Aorta (tissue), 5 donors: ENCODE results near the gene TMEM33. TPM values are rescaled to one million over a fixed set of nuclear protein-coding genes. Genes with fewer than 3 reads are reported as not detected.

Experiments
- ATAC-seq: fragments of 200-7000 bp; cut with Tn5 transposase; one replicate; pipeline ENCODE4 v1.9.1; 2022; ENCODE audit warnings: moderate library complexity; ENCODE audit not compliant: low FRiP score
- DNase-seq, 2 donors: peaks; one replicate each; pipeline ENCODE4 v3.0.0-alpha.2; 2020
- H3K27ac ChIP-seq, 2 donors: one replicate each; pipeline ENCODE4 v1.5.1; 2013; ENCODE audit warnings: low read length in 2 of 2, mild to moderate bottlenecking in 2 of 2, moderate library complexity in 2 of 2, control low read depth in 1 of 2, inconsistent platforms in 1 of 2, low read depth in 1 of 2
- H3K27me3 ChIP-seq, 2 donors: one replicate each; pipeline ENCODE4 v1.6.1; 2013; ENCODE audit warnings: control low read depth in 1 of 2, low read length in 1 of 2, mild to moderate bottlenecking in 1 of 2, moderate library complexity in 1 of 2; ENCODE audit not compliant: insufficient read depth in 2 of 2, control insufficient read depth in 1 of 2
- H3K36me3 ChIP-seq, 2 donors: one replicate each; pipeline ENCODE4 v1.6.1; 2013; ENCODE audit warnings: control low read depth in 1 of 2, low read length in 1 of 2, mild to moderate bottlenecking in 1 of 2; ENCODE audit not compliant: insufficient read depth in 2 of 2, control insufficient read depth in 1 of 2
- H3K4me1 ChIP-seq, 2 donors: one replicate each; pipeline ENCODE4 v1.6.1; 2013; ENCODE audit warnings: low read length in 2 of 2, control low read depth in 1 of 2, mild to moderate bottlenecking in 1 of 2, moderate library complexity in 1 of 2; ENCODE audit not compliant: insufficient read depth in 2 of 2, control insufficient read depth in 1 of 2
- H3K4me3 ChIP-seq, 2 donors: one replicate each; pipeline ENCODE4 v1.5.1; 2013; ENCODE audit warnings: low read length in 2 of 2, control low read depth in 1 of 2, mild to moderate bottlenecking in 1 of 2
- H3K9me3 ChIP-seq: one replicate; pipeline ENCODE4 v1.6.1; 2013; ENCODE audit warnings: mild to moderate bottlenecking, low read length; ENCODE audit not compliant: control insufficient read depth
- WGBS, 2 donors: extraction: QIAGEN DNeasy Blood & Tissue Kit; methylation state at CpG; one replicate each; pipeline ENCODE4 v1.1.7; 2013; 5-methylcytosine and 5-hydroxymethylcytosine counted together
- intact Hi-C, 2 donors: fragments of 100-400 bp; cut with DNase I; formaldehyde crosslinking; loops; one replicate each; pipeline versions ENCODE4 v1.14.2 to v1.15.0; 2022
- long read RNA-seq, 2 donors: library from polyadenylated mRNA; unstranded; transcript quantifications; one replicate each; pipeline ENCODE4 v2.0.0, GENCODE V29; 2020 to 2021
- polyA plus RNA-seq, 2 donors: library from polyadenylated mRNA; stranded (reverse); fragments of 200-250 nt; gene quantifications; one replicate each; pipeline ENCODE4 v1.2.3, GENCODE V29; 2013
- total RNA-seq, 2 donors: library from RNA; stranded (reverse); fragmentation: NEBNext Ultra II Directional; extraction: Animal tissue kit (Norgen Biotek cat#: 25700); gene quantifications; one replicate each; pipeline ENCODE4 v1.2.1, GENCODE V29; 2021
- donor health status: healthy with polysubstance abuse.
- donor health status: Bipolar disorder and iron deficiency.
- donor health status: DM: no; HTN: no; CAD: no.
- donor health status: DM: no; HTN: no; CAD: no.
- donor health status: DM: yes; HTN: yes; CAD: no.

The TMEM33 gene, protein sequence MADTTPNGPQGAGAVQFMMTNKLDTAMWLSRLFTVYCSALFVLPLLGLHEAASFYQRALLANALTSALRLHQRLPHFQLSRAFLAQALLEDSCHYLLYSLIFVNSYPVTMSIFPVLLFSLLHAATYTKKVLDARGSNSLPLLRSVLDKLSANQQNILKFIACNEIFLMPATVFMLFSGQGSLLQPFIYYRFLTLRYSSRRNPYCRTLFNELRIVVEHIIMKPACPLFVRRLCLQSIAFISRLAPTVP
- 10 to 100 TPM; 28.0 to 33.9 TPM for total RNA-seq
- 1 to 10 TPM; 5.5 to 6.1 TPM for polyA plus RNA-seq
- long read RNA-seq, donor 1, full-length matches to known transcripts, result 14 of 28 reads
- long read RNA-seq, donor 1, partial matches to known transcripts, result 3 of 28 reads
- long read RNA-seq, donor 1, other reads (novel, unspliced or antisense), result 11 of 28 reads
- long read RNA-seq, donor 2, full-length matches to known transcripts, result 5 of 9 reads
- long read RNA-seq, donor 2, partial matches to known transcripts, result 0 of 9 reads
- long read RNA-seq, donor 2, other reads (novel, unspliced or antisense), result 4 of 9 reads

DNA sequence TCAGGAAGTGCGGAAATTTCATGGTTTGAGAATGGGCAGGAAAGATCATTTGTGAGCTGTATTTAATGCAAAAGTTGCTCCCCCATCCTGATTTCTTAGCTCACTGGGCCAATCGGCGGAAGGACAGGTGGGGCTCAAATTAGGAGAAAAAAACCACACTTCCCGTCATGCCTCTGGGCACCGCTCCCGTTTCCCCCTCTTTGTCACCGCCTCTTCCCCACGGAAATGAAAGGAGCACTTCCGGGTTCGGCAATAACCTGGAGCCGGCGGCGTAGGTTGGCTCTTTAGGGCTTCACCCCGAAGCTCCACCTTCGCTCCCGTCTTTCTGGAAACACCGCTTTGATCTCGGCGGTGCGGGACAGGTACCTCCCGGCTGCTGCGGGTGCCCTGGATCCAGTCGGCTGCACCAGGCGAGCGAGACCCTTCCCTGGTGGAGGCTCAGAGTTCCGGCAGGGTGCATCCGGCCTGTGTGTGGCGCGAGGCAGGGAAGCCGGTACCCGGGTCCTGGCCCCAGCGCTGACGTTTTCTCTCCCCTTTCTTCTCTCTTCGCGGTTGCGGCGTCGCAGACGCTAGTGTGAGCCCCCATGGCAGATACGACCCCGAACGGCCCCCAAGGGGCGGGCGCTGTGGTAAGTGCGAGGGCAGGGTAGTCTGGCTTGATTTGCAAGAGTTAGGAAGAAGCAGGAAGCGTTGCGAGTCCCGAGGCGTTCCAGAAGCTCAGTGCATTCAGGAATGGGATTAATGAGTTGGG, at the start of gene TMEM33:
Gene TMEM33 (plus strand): TSS at position 529 of the 751 bp plus-strand sequence. CDS start 56 bp downstream, at position 585.
- peak; percentile 93 for ATAC-seq

DNA sequence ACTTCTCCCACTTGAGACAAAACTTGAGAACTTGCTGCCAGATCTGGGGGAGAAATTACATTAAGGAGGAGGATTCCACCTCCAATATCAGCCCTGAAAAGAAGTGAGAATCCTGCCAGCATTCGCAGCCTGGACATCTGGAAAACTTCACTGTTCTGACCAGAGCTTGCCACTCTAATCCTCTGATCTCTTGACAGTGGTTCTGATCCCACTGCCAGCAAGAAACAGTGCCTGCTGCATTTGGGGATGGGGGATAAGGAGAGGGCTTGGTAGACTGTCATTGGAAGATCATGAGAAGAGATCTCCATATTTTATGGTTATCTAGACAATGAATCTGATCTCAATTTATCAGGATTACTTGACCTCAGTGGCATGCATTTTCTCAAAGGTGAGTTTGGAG, 49.8 kb upstream of the TMEM33 start:
- no peaks in the 10 kb centered on the region for H3K36me3 ChIP-seq
- ATAC-seq (no peak), DNase-seq (no peak)
- H3K4me3 ChIP-seq, result no peak overlapping the region
- H3K27me3 ChIP-seq, result no peaks in the 10 kb centered on the region
- H3K9me3 ChIP-seq, result no peaks in the 10 kb centered on the region
- no peak overlapping the region for H3K27ac ChIP-seq
- no peaks in the 10 kb centered on the region for H3K4me1 ChIP-seq
- intact Hi-C loops, result loop anchor here in 1 of 2 donors (2.0 to 5.0 kb wide), 2 partner anchors 193 to 605 kb away; no protein-coding TSS in a partner anchor
- 73 to 84% methylated on average over 1 of the region's 1 CpG for WGBS, 2 donors

More for the DNA sequence above, at the start of gene TMEM33:
- 1% methylated on average over 45 to 49 of the region's 49 CpGs for WGBS, 2 donors
- H3K36me3 ChIP-seq, result peaks cover 0 to 2% of the 10 kb centered on the region in 2 donors
- H3K4me3 ChIP-seq, result peak within 1 kb of the TSS; percentile 39 to 67
- H3K27ac ChIP-seq, result peak within 1 kb of the TSS in 1 of 2 donors; percentile 53
- no peaks in the 10 kb centered on the region for H3K9me3 ChIP-seq
- peaks cover 0 to 3% of the 10 kb centered on the region in 2 donors for H3K4me1 ChIP-seq
- peak; percentile 90 to 94 for DNase-seq
- intact Hi-C loops, result loop anchor here in 1 of 2 donors (2.0 kb wide), 1 partner anchor 56 kb away; the partner anchor contains the start of gene SLC30A9
- H3K27me3 ChIP-seq, result no peaks in the 10 kb centered on the region

DNA sequence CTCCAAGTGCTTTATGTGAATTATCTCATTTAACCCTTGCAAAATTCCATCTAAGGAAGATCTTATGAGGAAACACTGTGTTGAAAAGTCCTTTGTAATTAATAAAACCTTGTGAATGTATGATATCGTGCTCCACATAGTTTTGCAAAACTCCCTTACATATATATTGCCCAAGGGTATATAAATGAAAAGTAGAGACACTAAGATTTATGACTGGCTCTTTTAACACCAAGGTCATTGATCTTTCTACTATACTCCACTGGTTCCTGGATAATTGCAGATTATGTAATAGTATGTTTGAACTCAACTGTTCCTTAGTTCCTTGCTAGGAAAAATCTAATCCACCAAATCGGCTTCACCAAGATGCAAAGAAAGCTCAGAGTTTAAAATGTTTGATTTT, 48.0 kb upstream of the TMEM33 start:
- WGBS, 2 donors, result 57 to 67% methylated on average over 2 of the region's 2 CpGs
- no peaks in the 10 kb centered on the region for H3K27me3 ChIP-seq
- intact Hi-C loops, result loop anchor here in 1 of 2 donors (5.0 kb wide), 1 partner anchor 195 kb away; no protein-coding TSS in a partner anchor
- ATAC-seq (no peak), DNase-seq (no peak)
- H3K4me3 ChIP-seq, result no peak overlapping the region
- H3K4me1 ChIP-seq, result no peaks in the 10 kb centered on the region
- no peak overlapping the region for H3K27ac ChIP-seq
- no peaks in the 10 kb centered on the region for H3K9me3 ChIP-seq
- H3K36me3 ChIP-seq, result no peaks in the 10 kb centered on the region

DNA sequence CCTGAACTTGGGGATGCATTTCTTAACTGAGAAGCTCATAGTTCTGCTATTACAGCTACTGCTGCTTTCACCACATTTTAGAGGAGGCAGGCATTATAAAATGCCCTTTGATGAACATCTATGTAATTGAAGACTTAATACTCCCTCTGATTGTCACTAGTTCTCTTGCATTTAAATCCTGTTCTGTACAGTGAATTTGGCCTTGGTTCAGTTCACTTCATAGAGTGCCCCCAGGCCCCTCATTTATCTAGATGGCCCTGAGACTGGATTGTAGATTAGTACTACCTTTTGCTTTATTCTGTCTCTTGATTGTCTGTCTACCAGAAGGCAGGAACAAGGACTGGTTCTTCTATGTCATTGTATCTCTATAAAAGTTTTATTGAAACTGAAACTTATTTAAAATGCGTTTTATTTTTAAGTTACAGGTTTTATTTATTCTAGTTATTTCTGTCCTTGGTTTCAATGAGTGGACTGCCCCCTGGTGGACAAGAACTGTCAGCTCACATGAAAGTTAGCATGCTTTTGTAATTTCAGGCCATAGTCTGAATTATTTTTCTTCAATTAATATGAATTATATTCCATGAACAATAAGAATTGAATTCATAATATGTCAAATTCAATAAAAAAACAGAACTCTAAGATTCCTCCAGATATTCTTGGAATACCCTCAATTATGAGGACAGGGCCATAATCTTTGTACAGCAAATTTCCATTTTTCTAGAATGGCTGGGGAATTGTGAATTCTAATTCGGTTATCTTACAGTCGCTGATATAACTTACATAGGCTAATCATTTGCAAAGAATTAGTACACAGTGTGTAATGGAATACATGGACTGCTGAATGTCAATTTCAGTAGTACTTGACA, 47.2 kb upstream of the TMEM33 start:
- intact Hi-C loops, result loop anchor here (2.0 to 5.0 kb wide), 2 partner anchors 196 to 607 kb away; no protein-coding TSS in a partner anchor
- no peaks in the 10 kb centered on the region for H3K27me3 ChIP-seq
- ATAC-seq, result no peak
- no peak overlapping the region for H3K27ac ChIP-seq
- H3K4me3 ChIP-seq, result no peak overlapping the region
- 11 to 12% methylated on average over 3 of the region's 3 CpGs for WGBS, 2 donors
- no peak for DNase-seq
- no peaks in the 10 kb centered on the region for H3K4me1 ChIP-seq
- H3K9me3 ChIP-seq, result no peaks in the 10 kb centered on the region
- H3K36me3 ChIP-seq, result no peaks in the 10 kb centered on the region

DNA sequence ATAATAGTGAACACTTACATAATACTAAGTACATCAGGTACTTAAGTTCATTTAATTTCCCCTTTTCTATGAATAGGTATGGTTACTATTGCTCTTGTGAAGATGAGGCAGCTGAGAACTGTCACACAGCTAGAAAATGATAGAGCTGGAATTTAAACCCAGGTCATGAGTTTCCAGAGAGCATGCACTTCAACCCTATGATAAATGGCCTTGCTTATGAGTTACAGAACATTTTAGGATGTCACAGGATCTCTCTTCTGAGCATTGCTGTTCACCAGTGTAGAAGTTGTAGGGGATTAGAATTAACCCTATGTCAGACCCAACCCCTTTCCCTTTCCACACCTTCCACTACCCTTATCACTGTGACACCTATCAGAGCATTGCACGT, 46.5 kb upstream of the TMEM33 start:
- Histone ChIP-seq H3K4me1 (no peaks in the 10 kb centered on the region), H3K27me3 (no peaks in the 10 kb centered on the region), H3K4me3 (no peak overlapping the region), H3K36me3 (no peaks in the 10 kb centered on the region), H3K9me3 (no peaks in the 10 kb centered on the region), H3K27ac (no peak overlapping the region)
- WGBS, 2 donors, result 86 to 95% methylated on average over 1 of the region's 1 CpG
- intact Hi-C loops, result loop anchor here (2.0 to 5.0 kb wide), 2 partner anchors 196 to 608 kb away; no protein-coding TSS in a partner anchor
- no peak for ATAC-seq
- no peak for DNase-seq

DNA sequence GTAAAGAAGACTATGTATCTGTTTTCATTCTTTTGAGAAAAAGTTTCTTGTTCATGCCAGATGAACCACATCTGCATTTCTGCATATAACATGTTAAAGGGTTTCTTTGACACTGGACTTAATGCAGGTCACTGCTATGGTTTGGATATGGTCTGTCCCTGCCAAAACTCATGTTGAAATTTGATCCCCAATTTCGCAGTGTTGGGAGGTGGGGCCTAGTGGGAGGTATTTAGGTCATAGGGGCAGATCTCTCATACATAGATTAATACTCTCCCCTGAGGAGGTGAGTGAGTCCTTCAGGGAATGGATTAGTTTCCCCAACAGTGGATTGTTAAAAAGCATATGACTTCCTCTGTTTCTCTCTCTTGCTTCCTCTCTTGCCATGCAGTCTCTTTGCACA, 45.9 kb upstream of the TMEM33 start:
- H3K9me3 ChIP-seq, result no peaks in the 10 kb centered on the region
- no peak overlapping the region for H3K27ac ChIP-seq
- H3K4me3 ChIP-seq, result no peak overlapping the region
- WGBS, 2 donors, result 27 to 41% methylated on average over 1 of the region's 1 CpG
- DNase-seq (no peak), ATAC-seq (no peak)
- H3K36me3 ChIP-seq, result no peaks in the 10 kb centered on the region
- H3K4me1 ChIP-seq, result no peaks in the 10 kb centered on the region
- intact Hi-C loops, result loop anchor here (2.0 to 5.0 kb wide), 2 partner anchors 197 to 609 kb away; no protein-coding TSS in a partner anchor
- H3K27me3 ChIP-seq, result no peaks in the 10 kb centered on the region

DNA sequence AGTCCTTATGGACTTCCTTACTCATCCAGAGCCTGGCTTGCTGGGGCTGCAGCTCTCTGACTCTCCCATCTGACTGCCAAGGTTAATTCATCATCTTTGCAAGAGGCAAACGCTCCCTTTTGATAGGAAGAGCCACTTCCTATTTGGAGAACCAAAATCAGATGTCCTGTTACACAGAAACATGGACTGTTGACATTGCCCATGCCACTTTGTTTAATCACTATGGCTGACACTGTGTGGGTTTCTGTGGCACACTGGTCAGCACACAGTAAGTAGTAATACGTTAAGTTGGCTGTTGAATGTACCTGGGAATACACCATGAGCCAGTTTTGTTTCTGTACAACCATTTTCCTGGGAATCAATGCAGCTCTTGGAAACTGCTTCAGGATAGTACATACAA, 45.1 kb upstream of the TMEM33 start:
- no peaks in the 10 kb centered on the region for H3K36me3 ChIP-seq
- no peak for DNase-seq
- no peaks in the 10 kb centered on the region for H3K4me1 ChIP-seq
- no peaks in the 10 kb centered on the region for H3K27me3 ChIP-seq
- no peak overlapping the region for H3K27ac ChIP-seq
- no peak for ATAC-seq
- no peak overlapping the region for H3K4me3 ChIP-seq
- no peaks in the 10 kb centered on the region for H3K9me3 ChIP-seq
- intact Hi-C loops, result no loop called here
- WGBS, 2 donors, result 39 to 46% methylated on average over 2 of the region's 2 CpGs

DNA sequence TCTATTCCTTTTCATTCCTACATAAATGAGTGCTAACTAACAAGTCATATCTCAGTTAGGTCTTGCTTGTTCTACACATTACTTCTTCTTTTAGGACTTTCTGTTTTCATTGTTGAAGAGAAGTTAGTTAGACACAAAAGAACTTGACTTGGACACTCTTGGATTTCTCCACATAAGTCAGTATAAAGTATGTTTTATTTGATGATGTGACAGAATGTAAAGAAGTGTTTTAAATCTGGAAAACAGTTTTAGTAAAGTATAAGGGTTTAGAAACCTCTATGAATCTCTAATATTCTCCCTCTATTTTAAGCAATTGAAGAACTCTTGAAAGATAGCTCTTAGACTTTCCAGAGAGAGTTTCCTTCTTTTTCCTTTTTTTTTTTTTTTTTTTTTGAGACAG, 38.6 kb upstream of the TMEM33 start:
- ATAC-seq (no peak), DNase-seq (no peak)
- H3K36me3 ChIP-seq, result no peaks in the 10 kb centered on the region
- no peaks in the 10 kb centered on the region for H3K9me3 ChIP-seq
- no peak overlapping the region for H3K4me3 ChIP-seq
- no peak overlapping the region for H3K27ac ChIP-seq
- no peaks in the 10 kb centered on the region for H3K27me3 ChIP-seq
- H3K4me1 ChIP-seq, result no peaks in the 10 kb centered on the region
- intact Hi-C loops, result no loop called here
